GM19468 (cell line): ENCODE data around the gene CASP9.
A peak's percentile ranks its signal among the peaks of the same experiment; 100 is the strongest.
"Not testable (repeated sequence)": the region's sequence is repeated elsewhere in the genome, so short reads cannot be mapped to it uniquely, and the experiment has no call there.

ENCODE experiments used
- ATAC-seq: cut with Tn5 transposase; IDR thresholded peaks from one replicate; pipeline ENCODE4 v1.9.1; 2021; ENCODE audit warnings: mild to moderate bottlenecking, moderate library complexity, moderate number of reproducible peaks; ENCODE audit not compliant: unreplicated experiment; ENCODE audit errors: extremely low read depth

The CASP9 gene

DNA sequence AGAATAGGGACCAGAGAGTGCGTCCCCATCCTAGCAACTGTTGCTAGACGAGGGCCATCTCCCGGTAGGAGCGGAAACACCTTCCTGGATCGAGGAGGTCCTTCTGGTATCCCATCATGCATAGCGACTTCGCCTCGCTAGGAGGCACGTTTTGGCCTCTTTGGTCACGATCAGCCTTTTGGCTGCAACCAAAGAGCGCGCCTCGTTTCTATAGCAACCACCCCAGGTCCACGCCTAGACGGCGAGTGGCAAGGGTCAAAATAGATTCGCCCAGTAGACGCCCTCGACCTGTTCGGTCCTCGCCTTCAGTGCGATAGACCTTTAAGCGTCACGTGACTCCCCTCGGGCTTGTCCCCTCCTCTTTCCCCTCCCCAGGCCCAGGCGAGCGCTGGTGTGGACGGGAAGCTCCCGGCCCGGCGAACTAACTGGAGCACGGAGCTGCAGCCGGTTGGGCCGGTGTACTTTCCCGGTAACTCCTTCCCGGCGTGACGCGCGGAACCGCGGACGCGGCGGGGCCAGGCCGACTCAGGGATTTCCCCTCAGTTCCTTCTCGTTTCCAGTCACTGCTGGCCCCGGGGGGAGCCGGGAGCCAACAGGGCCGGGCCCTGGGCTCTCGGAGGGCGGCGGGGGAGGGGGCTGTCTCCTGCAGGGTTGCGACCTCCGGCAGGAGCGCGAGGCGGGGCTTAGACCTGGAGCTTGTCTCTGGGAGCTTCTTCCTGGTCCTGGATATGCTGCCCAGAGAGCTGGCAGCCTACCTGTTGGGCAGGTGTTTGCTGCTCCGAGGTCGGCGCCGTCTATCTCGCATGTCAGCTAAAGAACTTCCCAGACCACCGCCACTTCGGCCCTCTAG lies 2.7 kb upstream of the CASP9 start, which contains the start of gene DNAJC16:
DNAJC16 (plus strand) TSS at position 359 of the 850 bp plus-strand sequence. CDS start 2,258 bp downstream, outside the sequence.
- ATAC-seq, result peak; percentile 45

DNA sequence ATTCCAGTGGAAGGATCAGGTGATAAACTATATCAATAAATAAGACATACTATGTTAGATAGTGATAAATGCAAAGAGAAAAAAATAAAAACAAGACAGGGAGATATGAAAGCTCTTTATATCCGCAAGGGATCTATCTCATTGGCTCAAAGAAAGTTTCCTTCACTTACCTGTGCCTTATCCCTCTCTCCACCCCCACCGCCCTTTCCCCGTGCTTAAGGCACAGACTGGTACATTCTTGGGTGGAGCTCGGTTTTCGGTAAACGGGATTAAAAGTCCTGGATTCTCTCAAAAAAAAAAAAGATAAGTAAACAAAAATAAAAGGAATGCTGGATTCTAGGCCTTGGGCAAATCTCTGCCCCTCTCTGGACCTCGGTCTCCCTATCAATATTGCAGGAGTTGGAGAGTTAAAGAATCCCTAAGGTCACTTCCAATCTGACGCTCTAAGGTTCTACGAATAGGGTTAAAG lies 2.0 kb upstream of the CASP9 start:
- ATAC-seq, result no peak

- ATAC-seq, result no peak
These were observed 1.3 kb upstream of the CASP9 start for GRCh38 chr1:15525050-15526020.

DNA sequence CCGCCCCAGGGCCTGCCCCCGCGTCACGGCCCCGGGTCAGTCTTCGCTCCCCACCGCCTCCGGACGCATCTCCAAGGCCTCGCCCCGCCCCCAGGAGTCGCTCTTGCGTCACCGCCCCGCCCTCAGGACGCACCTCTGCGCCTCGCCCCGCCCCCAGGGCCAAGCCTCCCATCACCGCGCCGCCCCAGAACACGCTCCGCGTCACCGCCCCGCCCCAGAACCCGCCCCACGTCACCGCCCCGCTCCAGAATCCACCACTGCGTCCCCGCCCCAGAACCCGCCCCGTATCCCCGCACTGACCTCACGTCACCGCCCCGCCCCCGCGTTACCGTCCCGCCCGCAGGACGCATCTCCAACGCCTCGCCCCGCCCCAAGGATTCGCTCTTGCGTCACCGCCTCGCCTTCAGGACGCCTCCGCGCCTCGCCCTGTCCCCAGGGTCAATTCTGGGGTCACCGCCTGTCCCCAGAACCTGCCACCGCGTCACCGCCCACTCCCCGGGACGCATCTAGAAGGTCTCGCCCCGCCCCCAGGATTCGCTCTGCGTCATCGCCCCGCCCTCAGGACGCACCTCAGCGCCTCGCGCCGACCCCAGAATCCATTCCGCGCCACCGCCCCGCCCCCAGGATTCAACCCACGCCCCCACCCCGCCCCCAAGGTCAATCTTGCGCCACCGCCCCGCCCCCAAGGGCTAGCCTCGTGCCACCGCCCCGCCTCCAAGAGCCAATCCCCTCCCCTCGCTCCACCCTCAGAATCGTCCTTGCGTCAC lies 451 bp upstream of the CASP9 start:
- peak; percentile 24 for ATAC-seq

GRCh38 chr1:15523104-15524020 lies 653 bp downstream of the CASP9 start:
- no peak for ATAC-seq

DNA sequence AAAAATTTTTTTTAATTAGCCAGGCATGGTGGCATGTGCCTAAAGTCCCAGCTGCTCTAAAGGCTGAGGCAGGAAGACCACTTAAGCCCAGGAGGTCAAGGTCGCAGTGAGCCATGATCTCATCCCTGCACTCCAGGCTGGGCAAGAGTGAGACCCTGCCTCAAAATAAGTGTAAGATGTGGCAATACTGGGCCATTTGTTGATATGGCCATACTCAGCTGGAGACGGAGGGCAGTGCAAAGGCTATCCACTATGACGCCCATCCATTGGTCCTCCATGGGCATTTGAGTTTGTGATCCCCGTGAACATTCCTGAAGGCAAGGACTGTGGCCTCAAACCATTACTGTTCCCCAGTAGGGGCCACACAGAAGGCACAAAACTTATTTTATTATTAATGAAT lies 1.5 kb downstream of the CASP9 start:
- no peak for ATAC-seq

DNA sequence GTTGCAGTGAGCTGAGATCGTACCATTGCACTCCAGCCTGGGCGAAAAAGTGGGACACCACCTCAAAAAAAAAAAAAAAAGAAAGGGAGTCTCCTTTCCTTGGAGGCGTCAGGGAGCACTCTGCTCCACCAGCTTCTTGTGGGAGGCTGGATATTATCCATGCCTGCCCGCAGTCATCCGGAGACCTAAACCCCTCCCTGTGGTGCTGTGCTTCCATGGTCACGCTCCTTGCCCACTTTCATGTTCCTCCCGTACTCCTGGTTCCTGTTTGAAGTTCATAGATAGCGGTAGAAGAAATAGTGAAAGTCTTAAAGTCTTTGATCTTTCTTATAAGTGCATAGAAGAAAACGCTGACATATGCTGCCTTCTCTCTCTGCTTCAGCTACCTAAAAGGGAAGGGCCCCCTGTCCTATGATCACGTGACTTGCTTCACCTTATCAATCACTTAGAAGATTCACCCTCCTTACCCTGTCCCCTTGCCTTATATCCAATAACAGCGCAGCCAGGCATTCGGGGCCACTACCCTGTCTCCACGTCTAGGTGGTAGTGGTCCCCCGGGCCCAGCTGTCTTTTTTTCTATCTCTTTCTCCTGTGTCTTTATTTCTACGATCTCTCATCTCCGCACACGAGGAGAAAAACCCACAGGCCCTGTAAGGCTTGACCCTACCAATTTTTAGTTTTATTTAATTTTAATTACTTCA lies 2.7 kb downstream of the CASP9 start:
- not testable (repeated sequence) for ATAC-seq

DNA sequence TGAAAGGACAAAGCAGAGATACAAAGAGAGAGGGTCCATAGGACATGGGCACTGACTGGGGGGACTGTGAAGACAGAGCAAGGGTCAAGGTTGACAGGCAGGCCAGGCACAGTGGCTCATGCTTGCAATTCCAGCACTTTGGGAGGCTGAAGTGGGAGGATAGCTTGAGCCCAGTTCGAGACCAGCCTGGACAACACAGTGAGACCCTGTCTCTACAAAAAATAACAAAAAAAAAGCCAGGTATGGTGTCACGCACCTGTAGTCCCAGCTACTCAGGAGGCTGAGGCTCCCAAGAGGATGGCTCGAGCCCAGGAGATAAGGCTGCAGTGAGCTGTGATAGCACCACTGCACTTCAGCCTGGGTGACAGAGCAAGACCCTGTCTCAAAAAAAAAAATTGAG lies 4.4 kb downstream of the CASP9 start:
- ATAC-seq, result no peak

GRCh38 chr1:15515022-15515663 lies 8.9 kb downstream of the CASP9 start:
- ATAC-seq, result no peak

DNA sequence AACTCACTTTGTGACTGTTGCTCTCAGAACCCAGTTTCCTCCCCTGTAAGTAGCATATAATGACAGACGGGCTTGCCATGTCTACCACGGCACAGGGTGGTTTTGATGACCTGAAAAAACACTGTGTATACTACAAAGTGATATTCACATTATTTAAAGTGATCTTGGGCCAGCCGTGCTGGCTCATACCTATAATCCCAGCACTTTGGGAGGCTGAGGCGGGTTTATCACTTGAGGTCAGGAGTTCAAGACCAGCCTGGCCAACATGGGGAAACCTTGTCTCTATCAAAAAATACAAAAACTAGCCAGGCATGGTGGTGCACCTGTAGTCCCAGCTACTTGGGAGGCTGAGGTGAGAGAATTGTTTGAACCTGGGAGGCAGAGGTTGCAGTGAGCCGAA lies 9.5 kb downstream of the CASP9 start:
- not testable (repeated sequence) for ATAC-seq

DNA sequence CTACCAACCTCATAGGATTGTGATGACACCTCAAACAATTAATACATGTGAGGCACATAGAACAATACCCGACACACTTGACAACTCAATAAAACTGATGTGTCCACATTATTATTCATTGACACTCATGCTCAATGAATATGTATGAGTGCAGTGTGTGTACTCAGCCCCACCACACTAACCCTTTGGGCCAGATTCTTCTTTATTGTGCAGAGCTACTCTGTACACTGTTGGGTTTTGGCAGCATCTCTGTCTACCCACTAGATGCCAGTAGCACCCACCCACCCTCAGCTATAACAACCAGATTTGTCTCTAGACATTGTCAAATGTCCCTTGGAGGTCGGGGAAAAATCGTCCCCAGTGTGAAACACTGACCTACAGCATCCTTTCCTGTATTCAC lies 10.1 kb downstream of the CASP9 start:
- ATAC-seq, result no peak

- no peak for ATAC-seq
These were observed 10.8 kb downstream of the CASP9 start for GRCh38 chr1:15513192-15513591.

DNA sequence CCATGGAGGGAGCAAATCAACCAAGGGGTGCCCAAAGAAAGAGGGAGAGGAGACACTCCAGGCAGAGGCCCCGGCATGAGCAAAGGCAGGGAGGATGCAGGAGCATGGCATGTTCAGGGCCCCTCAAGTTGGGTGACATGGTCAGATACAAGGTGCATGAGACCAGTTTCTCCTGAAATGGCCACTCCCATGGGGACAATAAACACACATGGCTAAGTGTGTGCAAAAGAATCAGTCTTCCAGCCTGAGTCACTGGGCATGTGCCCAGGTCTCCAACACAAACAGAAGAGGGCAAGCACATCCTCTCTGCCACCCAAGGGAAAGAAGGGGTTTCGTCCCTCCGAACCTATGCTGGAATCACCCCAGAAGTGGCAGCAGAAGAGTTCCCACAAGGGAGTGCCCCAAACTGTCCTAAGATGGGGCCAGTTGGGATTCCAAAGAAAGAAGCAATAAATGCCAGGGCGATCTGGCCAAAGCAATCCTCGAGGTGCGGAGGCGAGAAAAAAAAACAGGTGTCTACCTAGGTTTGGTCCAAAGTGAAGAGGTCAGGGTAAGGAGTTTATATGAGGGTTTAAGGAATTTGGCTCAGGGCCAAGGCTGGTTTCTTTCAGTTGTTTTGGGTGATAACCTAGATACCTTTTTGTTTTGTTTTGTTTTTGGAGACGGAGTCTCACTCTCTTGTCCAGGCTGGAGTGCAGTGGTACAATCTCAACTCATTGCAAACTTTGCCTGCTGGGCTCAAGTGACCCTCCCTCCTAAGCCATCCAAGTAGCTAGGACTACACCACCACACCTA lies 13.2 kb downstream of the CASP9 start:
- no peak for ATAC-seq

DNA sequence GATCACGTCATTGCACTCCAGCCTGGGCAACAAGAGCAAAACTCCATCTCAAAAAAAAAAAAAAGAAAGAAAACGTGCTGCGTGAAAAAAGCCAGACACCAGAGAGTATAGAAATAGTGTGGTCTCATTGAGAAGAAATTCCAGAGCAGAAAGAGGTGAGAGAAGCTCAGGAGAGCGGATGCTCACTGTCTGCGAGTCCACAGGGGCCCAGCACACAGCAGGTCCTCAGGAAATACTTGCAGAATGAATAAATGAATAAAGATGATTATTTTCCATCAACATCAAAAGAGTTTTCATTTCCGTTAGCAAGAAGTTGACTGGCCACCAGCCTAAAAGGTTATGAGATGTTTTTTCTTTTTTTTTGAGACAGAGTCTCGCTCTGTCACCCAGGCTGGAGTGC lies 14.4 kb downstream of the CASP9 start:
- ATAC-seq, result no peak

- no peak for ATAC-seq
These were observed 15.1 kb downstream of the CASP9 start for GRCh38 chr1:15508700-15509487.

DNA sequence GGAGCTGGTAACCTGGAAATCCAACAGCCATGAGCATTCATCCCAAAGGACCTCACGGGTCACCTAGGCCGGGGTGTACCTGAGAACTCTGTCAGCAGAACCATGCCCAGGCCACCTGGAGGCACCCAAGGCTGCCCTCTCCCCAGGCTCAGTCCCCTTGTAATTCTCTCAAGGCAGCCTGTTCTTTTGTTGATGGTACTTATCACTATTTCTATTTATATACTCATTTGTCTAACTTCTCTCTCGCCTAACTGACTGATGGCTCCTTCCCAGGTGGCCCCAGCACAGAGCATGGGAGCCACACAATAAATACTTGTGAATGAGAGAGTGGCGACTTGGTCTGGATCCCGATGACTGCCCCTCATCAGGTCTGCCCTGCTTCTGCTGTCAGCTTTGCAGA lies 16.7 kb downstream of the CASP9 start:
- no peak for ATAC-seq
